ENCODE measurements around the gene CERS6.

Gene CERS6

DNA sequence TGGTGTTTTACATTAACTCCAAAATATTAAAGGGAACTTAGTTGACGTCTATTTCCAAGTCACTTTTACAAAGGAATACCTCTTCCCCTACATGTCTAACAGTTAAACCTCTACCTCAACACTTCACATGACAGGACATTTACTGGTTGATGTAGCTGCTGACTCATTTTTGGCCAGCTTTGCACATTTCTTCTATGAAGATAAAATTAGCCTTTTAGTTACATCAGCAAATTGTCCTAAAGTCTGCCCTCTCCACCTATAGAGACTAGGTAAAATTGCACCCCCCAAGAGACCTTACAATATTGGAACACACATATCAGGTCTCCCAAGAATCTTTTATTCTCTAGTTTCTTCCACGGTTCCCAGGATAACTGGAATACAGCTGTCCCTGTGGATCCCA, 10.1 kb upstream of the CERS6 start:
- no peak for DNase-seq

DNA sequence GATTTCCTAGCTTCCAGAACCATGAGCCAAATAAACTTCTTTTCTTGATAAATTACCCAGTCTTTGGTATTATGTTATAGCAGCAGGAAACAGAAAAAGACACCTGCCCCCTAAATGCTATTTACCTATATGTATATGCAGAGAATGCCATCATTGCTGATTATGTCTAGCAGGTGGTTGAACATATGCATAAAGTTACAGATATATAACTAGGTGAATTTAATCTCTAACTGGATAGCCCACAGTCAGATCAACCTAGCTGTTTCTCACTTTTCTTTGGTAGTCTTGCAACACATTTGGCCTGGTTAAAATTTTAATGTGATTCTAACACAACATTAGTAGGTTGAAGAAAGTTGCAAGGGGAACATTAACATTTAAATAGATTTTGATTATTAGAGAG, 7.1 kb upstream of the CERS6 start:
- no peak for DNase-seq

GRCh38 chr2:168449419-168449818, 6.7 kb upstream of the CERS6 start:
- DNase-seq: no peak

- DNase-seq: no peak
Measured at GRCh38 chr2:168450171-168450570, 5.9 kb upstream of the CERS6 start.

GRCh38 chr2:168450732-168451131, 5.3 kb upstream of the CERS6 start:
- DNase-seq: no peak

DNA sequence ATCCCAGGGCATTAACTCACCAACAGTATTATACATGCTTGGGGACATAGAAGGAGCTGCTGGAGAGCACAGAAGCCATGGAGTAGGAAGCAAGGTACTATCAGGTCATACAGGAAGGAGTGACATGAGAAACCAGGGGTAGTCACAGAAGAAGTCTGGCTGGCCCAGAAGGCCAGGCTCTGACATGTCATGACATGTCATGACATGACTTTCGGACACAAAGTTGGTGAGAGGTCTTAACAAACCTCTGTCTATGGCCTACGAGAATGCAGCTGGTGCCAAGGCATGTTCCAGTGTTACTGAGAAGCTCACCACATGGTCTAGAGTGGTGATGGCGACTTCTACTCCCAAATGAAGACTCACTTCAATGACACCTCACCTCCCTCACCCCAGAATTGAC, 3.3 kb upstream of the CERS6 start:
- no peak for DNase-seq

DNA sequence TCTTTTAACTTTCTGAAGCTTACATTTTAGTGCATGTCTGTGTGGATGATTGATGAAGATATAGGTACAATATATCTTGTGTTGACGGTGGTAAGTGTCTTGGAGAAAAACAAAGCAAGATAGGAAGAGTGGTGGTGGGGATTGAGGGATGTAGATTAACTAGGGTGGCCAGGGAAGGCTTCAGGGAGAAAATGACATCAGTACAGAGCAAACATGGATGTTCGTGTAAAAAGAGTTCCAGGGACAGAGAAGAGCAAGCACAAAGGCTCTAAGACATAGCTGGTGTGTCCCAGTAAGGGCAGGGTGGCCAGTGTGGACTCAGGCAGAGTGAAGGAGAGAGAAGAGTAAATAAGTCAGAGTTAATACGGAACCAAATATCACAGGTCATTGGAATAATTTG, 2.7 kb upstream of the CERS6 start:
- DNase-seq: no peak

GRCh38 chr2:168454737-168455644, 1.1 kb upstream of the CERS6 start:
- no peak for DNase-seq

- no peak for DNase-seq
Measured at GRCh38 chr2:168456521-168457189, 583 bp downstream of the CERS6 start.

DNA sequence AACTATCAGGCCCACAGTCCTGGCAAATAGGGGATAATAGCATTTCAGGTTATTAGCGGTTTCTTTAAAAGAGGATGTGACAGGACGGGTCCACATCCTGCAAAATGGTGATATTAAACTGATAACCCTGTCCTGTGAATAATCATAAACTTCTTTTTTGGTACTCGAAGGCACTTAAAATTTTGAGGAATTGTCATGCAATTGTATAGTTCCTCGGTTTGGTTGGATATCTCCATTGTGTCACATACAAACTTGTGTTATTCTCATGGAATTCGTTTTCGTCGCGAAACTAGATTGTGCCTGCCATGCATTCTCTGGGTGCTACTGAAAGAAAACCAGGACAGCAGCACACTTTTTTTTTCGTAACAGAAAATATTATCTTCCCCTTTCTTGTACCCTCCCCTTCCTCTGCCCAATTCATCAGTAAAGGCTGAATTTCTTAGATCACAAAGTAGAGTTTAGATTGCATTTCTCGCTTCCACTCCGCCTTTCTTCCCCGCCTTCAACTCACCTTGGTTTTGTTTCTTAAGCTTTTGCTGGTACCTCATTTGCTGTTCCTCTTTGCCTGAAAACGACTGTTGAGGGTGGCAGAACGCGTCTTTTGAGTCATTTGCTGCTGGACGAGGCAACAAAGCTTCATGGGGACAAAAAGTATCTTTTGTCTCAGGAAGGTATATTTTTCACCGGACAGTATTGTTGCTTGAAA, 1.3 kb downstream of the CERS6 start:
- no peak for DNase-seq

GRCh38 chr2:168458139-168458538, 2.1 kb downstream of the CERS6 start:
- no peak for DNase-seq

DNA sequence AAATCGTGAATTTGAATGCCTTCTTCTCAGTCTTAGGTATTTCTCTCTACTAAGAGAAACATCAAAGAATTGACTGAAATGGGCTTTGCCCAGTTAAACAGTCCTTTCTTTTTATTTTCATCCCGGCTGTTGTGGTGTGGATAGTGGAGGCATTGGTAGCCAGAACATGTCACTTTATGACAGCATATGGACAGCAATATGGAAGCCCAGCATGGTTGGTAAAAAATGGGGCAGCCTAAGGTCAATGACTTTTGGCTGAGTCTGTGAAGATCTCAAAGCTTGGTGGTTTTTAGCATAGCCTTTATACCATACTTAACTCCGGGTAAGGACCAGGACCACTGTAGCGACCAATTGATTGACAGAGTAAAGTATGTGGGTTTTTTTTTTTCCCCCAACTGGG, 3.2 kb downstream of the CERS6 start:
- no peak for DNase-seq

DNA sequence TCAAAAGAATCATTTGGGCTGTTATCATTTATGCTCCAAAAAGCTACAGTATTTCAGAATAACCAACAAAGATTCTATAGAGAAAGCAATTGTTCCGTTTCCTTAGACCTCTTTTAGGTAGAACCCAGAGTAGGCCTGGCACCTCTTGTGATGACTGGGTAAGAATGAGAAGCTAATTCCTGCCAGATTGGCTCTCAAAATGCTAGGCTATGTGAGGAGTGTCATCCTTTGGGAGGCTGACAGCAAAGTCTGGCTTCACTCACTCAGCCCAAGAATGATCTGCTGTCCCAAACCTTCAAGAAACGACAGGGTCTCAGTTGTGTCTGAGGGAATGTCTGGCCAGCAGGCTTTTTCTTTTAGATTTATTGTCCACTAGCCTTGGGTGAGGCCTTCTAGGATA, 4.5 kb downstream of the CERS6 start:
- DNase-seq: no peak

DNA sequence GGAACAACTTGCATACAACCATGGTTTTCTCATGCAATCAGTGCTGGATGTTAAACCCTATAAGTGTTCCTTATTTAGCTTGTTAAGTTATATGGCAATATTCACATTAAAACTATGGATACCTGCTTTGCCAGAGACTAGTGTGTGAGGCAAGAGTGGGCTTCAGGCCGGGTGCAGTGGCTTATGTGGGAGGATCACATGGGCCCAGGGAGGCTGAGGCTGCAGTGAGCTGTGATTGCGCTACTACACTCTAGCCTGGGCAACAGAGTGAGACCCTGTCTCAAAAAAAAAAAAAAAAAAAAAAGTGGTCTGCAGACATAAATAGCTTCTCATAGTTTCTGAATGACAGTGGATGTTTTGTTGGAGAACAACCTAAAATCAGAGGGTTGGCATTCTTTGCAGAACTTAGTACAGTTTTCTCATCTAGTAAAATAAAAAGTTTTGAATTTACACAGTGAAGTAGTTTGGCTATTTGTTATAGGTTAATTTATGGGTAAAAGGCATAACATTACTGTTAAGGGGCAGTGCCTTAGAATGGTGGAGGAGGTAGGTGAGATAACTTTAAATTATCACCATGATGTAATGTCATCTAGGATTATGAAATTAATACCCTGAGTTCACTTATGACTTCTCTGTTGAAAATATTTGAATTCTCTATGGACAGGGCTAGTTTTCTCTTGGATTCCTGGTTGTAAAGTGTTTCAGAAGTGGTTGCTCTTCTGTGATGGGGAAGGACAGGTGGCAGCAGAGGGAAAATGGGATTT, 5.3 kb downstream of the CERS6 start:
- no peak for DNase-seq

- no peak for DNase-seq
Measured at GRCh38 chr2:168461942-168462331, 5.9 kb downstream of the CERS6 start.

GRCh38 chr2:168462543-168463045, 6.5 kb downstream of the CERS6 start:
- no peak for DNase-seq

DNA sequence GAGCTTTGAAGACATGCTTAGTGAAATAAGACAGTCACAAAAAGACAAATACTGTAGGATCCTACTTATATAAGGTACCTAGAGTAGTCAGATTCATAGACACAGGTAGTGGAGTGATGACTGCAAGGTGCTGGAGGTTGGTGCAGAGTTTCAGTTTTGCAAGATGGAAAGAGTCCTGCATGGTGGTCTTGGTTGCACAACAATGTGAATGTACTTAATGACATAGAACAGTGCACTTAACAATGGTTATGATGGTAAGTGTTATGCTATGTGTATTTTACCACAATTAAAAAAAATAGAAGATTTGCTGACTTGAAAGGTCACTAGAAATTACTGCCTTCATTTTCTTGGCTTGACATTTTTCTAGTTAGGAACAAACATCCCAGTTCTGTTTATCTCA, 9.5 kb downstream of the CERS6 start:
- DNase-seq: no peak

DNA sequence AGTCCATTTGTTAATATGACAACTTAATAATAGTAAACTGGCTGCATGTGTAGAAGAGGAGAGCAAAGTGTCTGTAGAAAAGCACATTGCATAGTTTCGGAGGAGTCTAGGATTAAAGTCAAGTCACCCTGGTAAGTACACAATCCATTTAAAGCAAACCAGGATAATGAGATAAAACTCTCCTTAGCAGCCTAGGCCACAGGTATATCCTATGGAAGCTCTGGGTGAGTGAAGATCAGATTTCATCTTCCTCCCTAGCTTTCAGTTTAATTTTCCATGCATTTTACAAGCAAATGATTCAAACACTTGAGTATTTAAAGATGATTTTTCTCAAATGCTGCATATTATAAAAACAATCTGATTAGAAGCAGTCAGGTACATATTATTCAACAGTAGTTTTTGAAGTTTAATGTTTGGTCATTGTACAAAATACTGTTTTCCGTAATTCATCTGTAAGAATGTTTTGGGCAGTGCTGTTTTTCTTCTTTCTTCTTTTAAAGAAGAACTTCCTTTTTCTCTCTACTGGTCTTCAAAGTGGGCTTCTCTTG, 10.2 kb downstream of the CERS6 start:
- no peak for DNase-seq

- DNase-seq: no peak
Measured at GRCh38 chr2:168466834-168467565, 10.9 kb downstream of the CERS6 start.

GRCh38 chr2:168467729-168468128, 11.7 kb downstream of the CERS6 start:
- no peak for DNase-seq

DNA sequence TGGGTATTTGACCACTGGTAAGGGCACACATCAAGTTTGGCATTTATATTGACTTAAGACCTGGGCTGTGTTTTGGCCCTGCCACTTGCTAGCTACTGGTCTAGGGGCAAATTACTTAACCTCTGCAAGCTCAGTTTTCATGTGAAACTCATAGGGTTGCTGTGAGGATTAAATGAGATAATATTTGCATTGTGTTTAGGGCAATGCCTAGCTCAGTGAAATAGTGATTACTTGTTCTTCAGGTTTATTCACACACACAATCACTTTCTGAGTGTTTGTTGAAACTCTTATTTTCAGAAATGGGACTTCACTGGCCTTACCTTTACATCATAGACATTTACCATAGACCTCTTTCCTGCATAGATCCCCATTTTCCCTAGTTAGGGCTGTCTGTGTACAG, 12.3 kb downstream of the CERS6 start:
- DNase-seq: no peak

All from GOT3 (cell line).